Stomach (tissue), 4 donors: ENCODE measurements around the gene TPCN1.

Experiments
- CTCF ChIP-seq, 7 experiments: fragments of 450-650 bp in 4 of 7; fragments of 200-600 bp in 3 of 7; sonication (generic) in 3 of 7; IDR thresholded peaks; one replicate each; pipeline ENCODE4 v1.5.1; 2016 to 2019; ENCODE audit warnings: antibody characterized with exemption in 7 of 7, control low read depth in 2 of 7, mild to moderate bottlenecking in 1 of 7
- EP300 ChIP-seq: sonication (generic); formaldehyde crosslinking; IDR thresholded peaks from one replicate; pipeline ENCODE4 v1.6.1; 2017; ENCODE audit warnings: antibody characterized with exemption
- POLR2A ChIP-seq, 4 donors: fragments of 450-650 bp; IDR thresholded peaks; one replicate each; pipeline ENCODE4 v1.6.1; 2016; ENCODE audit warnings: antibody characterized with exemption in 4 of 4, control low read depth in 2 of 4, mild to moderate bottlenecking in 1 of 4, moderate library complexity in 1 of 4

- TF ChIP-seq POLR2A (IDR thresholded peaks at IDR 0.05) = no peak
- TF ChIP-seq CTCF (IDR thresholded peaks at IDR 0.05) = no peak
- no peak for TF ChIP-seq EP300
Observed at GRCh38 chr12:113216027-113216426, 5.2 kb upstream of the TPCN1 start.
